ENCODE measurements around the gene GATM. TPM values are rescaled to one million over a fixed set of nuclear protein-coding genes. Genes with fewer than 3 reads are reported as not detected.
"Not testable (repeated sequence)": the region's sequence is repeated elsewhere in the genome, so short reads cannot be mapped to it uniquely, and the experiment has no call there.

GATM gene
- total RNA-seq, 1 donor, result 0.18 TPM

GRCh38 chr15:45373976-45374375, 4.4 kb downstream of the GATM start:
- no peak for DNase-seq (ENCODE audit: low read depth)
- H3K4me3 ChIP-seq (ENCODE audit: low read depth, low read length), result no peak overlapping the region
- no peak for TF ChIP-seq CTCF (IDR thresholded peaks at IDR 0.05; ENCODE audit: insufficient read depth, low read length)

GRCh38 chr15:45372041-45372995, 6.0 kb downstream of the GATM start:
- no peak for TF ChIP-seq CTCF (IDR thresholded peaks at IDR 0.05; ENCODE audit: insufficient read depth, low read length)
- no peak overlapping the region for H3K4me3 ChIP-seq (ENCODE audit: low read depth, low read length)
- DNase-seq (ENCODE audit: low read depth), result no peak

GRCh38 chr15:45371546-45371945, 6.8 kb downstream of the GATM start:
- TF ChIP-seq CTCF (IDR thresholded peaks at IDR 0.05; ENCODE audit: insufficient read depth, low read length), result no peak
- no peak for DNase-seq (ENCODE audit: low read depth)
- H3K4me3 ChIP-seq (ENCODE audit: low read depth, low read length), result no peak overlapping the region

- not testable (repeated sequence) for H3K4me3 ChIP-seq (ENCODE audit: low read depth, low read length); DNase-seq (ENCODE audit: low read depth)
Measured at GRCh38 chr15:45370042-45370441, 8.3 kb downstream of the GATM start.

GRCh38 chr15:45367222-45367621, 11.1 kb downstream of the GATM start:
- not testable (repeated sequence) for H3K4me3 ChIP-seq (ENCODE audit: low read depth, low read length); DNase-seq (ENCODE audit: low read depth)

GRCh38 chr15:45364271-45364670, 14.1 kb downstream of the GATM start:
- no peak overlapping the region for H3K4me3 ChIP-seq (ENCODE audit: low read depth, low read length)
- no peak for TF ChIP-seq CTCF (IDR thresholded peaks at IDR 0.05; ENCODE audit: insufficient read depth, low read length)
- DNase-seq (ENCODE audit: low read depth), result no peak

GRCh38 chr15:45363801-45364200, 14.5 kb downstream of the GATM start:
- no peak for DNase-seq (ENCODE audit: low read depth)
- TF ChIP-seq CTCF (IDR thresholded peaks at IDR 0.05; ENCODE audit: insufficient read depth, low read length), result no peak
- H3K4me3 ChIP-seq (ENCODE audit: low read depth, low read length), result no peak overlapping the region

GRCh38 chr15:45363334-45363733, 15.0 kb downstream of the GATM start:
- no peak for TF ChIP-seq CTCF (IDR thresholded peaks at IDR 0.05; ENCODE audit: insufficient read depth, low read length)
- H3K4me3 ChIP-seq (ENCODE audit: low read depth, low read length), result no peak overlapping the region
- DNase-seq (ENCODE audit: low read depth), result no peak
